Measurements from ENCODE around the gene DHX15.

- TF ChIP-seq EZH2phosphoT487 (IDR thresholded peaks at IDR 0.05; ENCODE audit: borderline replicate concordance, low read length): no peak
- TF ChIP-seq, protein P1, sequence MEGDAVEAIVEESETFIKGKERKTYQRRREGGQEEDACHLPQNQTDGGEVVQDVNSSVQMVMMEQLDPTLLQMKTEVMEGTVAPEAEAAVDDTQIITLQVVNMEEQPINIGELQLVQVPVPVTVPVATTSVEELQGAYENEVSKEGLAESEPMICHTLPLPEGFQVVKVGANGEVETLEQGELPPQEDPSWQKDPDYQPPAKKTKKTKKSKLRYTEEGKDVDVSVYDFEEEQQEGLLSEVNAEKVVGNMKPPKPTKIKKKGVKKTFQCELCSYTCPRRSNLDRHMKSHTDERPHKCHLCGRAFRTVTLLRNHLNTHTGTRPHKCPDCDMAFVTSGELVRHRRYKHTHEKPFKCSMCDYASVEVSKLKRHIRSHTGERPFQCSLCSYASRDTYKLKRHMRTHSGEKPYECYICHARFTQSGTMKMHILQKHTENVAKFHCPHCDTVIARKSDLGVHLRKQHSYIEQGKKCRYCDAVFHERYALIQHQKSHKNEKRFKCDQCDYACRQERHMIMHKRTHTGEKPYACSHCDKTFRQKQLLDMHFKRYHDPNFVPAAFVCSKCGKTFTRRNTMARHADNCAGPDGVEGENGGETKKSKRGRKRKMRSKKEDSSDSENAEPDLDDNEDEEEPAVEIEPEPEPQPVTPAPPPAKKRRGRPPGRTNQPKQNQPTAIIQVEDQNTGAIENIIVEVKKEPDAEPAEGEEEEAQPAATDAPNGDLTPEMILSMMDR (conservative IDR thresholded peaks at IDR 0.05; ENCODE audit: low read depth, low read length): 0 out of 2 replicates have a peak, but pooled peaks have one; percentile 21
Measured at GRCh38 chr4:24559889-24560288, 24.5 kb downstream of the DHX15 start.

Measured in PC-3 (cell line).